Measurements from ENCODE around the gene PLEKHM3. TPM values are rescaled to one million over a fixed set of nuclear protein-coding genes. Genes with fewer than 3 reads are reported as not detected.

The PLEKHM3 gene
- total RNA-seq, 2 donors from 2014 or later, result 14.0 to 15.2 TPM

DNA sequence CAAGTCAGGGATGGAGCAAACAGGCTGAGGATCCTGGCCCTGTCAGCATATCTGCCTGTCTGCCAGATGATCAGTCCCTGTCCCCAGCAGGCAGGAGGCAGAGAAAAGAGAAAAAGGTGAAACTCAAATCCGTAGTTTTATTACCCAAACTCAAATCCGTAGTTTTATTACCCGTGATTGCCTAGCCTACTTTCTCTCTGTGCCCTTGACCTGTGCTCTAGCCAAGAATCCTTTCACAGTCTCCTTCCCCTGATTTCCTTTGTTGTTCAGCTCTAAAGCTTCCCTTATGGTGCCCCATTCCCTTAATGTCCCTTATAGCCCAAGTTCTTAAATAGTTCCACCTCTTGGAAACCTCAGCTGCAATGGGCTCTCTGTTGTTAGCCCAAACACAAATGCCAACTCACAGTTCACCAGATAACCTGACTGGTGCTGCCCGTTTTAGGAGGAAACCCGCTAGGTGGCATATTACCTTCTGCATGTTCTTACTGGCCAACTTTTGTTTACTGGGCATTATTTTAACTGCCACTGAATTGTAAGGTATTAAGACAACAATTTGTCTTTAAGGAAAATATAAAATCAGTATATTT lies 130.0 kb downstream of the PLEKHM3 start:
- DNase-seq (no peak), ATAC-seq (no peak)
- H3K27ac ChIP-seq, result no peak overlapping the region
- no peak overlapping the region for H3K4me3 ChIP-seq
- TF ChIP-seq POLR2A (IDR thresholded peaks at IDR 0.05), result no peak
- TF ChIP-seq CTCF (IDR thresholded peaks at IDR 0.05), result no peak
- intact Hi-C loops (cut with DNase I), result no loop called here
- no peaks in the 10 kb centered on the region for H3K9me3 ChIP-seq
- WGBS, 2 donors, result 68 to 81% methylated on average over 5 of the region's 5 CpGs
- H3K27me3 ChIP-seq, result no peaks in the 10 kb centered on the region
- H3K36me3 ChIP-seq (replicated peaks in 1 of 2; ENCODE audit: insufficient read depth in 1 of 2, low read depth in 2 of 2), result no peaks in the 10 kb centered on the region
- peaks cover 31% of the 10 kb centered on the region for H3K4me1 ChIP-seq

DNA sequence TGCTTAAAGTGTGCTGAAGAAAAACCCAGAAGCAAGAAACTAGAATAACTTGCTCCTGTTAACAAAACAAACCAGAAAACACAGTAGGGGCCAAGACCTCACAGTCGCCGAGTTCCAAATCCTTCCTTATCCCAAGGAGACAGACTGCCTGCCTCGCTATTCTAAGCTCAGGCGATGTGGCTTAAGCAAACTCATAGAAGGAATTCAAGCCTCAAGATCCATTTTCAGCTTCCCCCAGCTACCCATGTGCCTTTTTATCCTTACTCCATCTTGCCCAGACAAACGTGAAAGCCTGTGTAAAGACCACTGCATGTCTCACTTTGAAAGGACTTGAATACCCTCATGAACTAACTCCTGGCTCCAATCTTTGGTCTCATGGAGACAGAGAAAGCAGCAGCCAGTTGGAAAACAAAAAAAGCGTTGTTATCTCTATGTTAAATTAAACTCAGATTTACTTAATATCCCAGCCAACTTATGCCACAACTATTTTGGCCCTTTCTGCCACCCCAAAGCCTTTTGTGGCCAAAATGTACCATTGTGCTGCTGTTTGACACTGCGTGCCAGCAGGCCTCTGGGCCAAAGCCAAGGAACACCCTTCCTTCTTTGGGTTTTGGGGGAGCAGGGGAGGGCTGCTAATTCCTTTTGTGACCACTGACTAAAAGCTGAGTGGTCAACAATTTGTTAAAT lies 132.5 kb downstream of the PLEKHM3 start:
- Histone ChIP-seq H3K9me3 (no peaks in the 10 kb centered on the region), H3K36me3 (replicated peaks in 1 of 2; ENCODE audit: insufficient read depth in 1 of 2, low read depth in 2 of 2) (no peaks in the 10 kb centered on the region), H3K27me3 (no peaks in the 10 kb centered on the region), H3K4me1 (peaks cover 24% of the 10 kb centered on the region), H3K27ac (no peak overlapping the region), H3K4me3 (no peak overlapping the region)
- WGBS, 2 donors, result 65 to 69% methylated on average over 6 to 7 of the region's 7 CpGs
- intact Hi-C loops (cut with DNase I), result no loop called here
- TF ChIP-seq POLR2A (IDR thresholded peaks at IDR 0.05), result no peak
- no peak for ATAC-seq
- no peak for DNase-seq

- Histone ChIP-seq H3K9me3 (no peaks in the 10 kb centered on the region), H3K4me1 (peaks cover 14% of the 10 kb centered on the region), H3K27ac (no peak overlapping the region), H3K27me3 (no peaks in the 10 kb centered on the region), H3K36me3 (replicated peaks in 1 of 2; ENCODE audit: insufficient read depth in 1 of 2, low read depth in 2 of 2) (no peaks in the 10 kb centered on the region), H3K4me3 (no peak overlapping the region)
- TF ChIP-seq POLR2A (IDR thresholded peaks at IDR 0.05), result no peak
- TF ChIP-seq CTCF (IDR thresholded peaks at IDR 0.05), result no peak
- WGBS, 2 donors, result 52 to 87% methylated on average over 4 of the region's 4 CpGs
- no peak for ATAC-seq
- intact Hi-C loops (cut with DNase I), result no loop called here
- no peak for DNase-seq
Measured at GRCh38 chr2:207891086-207891844, 134.1 kb downstream of the PLEKHM3 start.

- DNase-seq, result no peak
- H3K4me1 ChIP-seq, result peaks cover 2% of the 10 kb centered on the region
- H3K4me3 ChIP-seq, result no peak overlapping the region
- TF ChIP-seq POLR2A (IDR thresholded peaks at IDR 0.05) (no peak), CTCF (IDR thresholded peaks at IDR 0.05) (no peak)
- intact Hi-C loops (cut with DNase I), result no loop called here
- H3K27me3 ChIP-seq, result no peaks in the 10 kb centered on the region
- H3K27ac ChIP-seq, result no peak overlapping the region
- no peak for ATAC-seq
- H3K36me3 ChIP-seq (replicated peaks in 1 of 2; ENCODE audit: insufficient read depth in 1 of 2, low read depth in 2 of 2), result no peaks in the 10 kb centered on the region
- H3K9me3 ChIP-seq, result no peaks in the 10 kb centered on the region
- WGBS, 2 donors, result 17 to 26% methylated on average over 1 of the region's 1 CpG
Measured at GRCh38 chr2:207887500-207887899, 137.8 kb downstream of the PLEKHM3 start.

DNA sequence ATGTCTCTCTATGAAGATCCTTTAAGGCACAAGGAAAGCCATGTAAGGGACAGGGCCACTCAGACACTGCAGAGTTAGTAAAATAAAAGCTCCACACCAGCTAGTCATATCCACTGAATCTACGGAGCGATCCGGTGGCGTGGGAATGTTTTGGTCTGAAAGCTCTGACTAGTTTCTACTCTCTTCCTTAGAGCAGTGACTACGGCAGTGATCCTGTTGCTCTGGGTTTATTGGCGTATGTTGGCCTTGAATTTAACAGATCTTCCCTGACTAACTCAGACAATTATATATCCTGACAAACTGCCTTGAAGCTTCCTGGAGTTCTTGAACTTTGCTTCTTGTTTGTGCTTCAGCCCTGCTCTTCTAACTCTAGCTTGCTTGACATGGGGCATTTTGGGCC lies 140.3 kb downstream of the PLEKHM3 start:
- DNase-seq, result no peak
- intact Hi-C loops (cut with DNase I), result no loop called here
- Histone ChIP-seq H3K36me3 (replicated peaks in 1 of 2; ENCODE audit: insufficient read depth in 1 of 2, low read depth in 2 of 2) (no peaks in the 10 kb centered on the region), H3K4me1 (no peaks in the 10 kb centered on the region), H3K9me3 (no peaks in the 10 kb centered on the region), H3K4me3 (no peak overlapping the region), H3K27me3 (no peaks in the 10 kb centered on the region), H3K27ac (no peak overlapping the region)
- no peak for ATAC-seq
- TF ChIP-seq CTCF (IDR thresholded peaks at IDR 0.05) (no peak), POLR2A (IDR thresholded peaks at IDR 0.05) (no peak)
- 90 to 96% methylated on average over 6 of the region's 6 CpGs for WGBS, 2 donors
